GM18511 (cell line): ENCODE measurements around the gene MAL.

Source experiments
- ATAC-seq: cut with Tn5 transposase; IDR thresholded peaks from one replicate; pipeline ENCODE4 v1.9.1; 2021; ENCODE audit warnings: mild to moderate bottlenecking, moderate library complexity; ENCODE audit not compliant: unreplicated experiment

MAL gene

DNA sequence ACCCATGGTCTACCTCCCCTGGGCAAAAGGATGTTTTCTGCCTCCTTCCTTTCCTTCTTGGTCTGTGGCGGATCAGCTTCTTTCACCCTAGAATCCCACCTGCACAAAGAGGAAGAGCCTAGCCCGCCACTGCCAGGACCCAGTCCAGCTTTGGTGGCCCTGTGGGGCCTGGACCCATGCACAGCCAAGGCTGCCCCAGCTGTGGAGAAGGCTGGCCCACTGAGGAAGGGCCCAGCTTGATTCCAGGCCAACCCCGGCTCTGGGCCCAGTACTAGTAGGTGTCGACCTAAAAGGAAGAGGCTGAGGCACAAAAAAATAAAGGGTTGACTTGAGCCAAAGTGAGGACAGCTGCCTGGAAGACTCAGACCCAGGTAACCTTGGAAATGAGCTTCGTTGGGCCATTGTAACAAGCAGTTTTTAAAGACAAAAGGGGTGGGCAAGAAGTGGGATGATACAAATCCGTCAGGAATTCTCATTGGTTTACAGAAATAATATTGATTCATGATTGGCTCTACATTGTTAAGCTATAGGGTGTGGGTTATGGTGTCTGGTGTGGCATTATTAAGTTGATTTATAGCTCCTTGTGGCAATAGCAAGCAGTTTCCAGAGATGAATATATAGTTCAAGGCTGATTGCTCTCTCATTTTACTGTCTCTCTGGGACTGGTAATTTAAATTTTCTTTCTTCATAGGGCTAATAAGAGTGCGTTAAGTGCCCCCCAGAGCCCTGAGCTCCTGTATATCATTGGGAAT lies 29.8 kb upstream of the MAL start:
- ATAC-seq, result no peak

DNA sequence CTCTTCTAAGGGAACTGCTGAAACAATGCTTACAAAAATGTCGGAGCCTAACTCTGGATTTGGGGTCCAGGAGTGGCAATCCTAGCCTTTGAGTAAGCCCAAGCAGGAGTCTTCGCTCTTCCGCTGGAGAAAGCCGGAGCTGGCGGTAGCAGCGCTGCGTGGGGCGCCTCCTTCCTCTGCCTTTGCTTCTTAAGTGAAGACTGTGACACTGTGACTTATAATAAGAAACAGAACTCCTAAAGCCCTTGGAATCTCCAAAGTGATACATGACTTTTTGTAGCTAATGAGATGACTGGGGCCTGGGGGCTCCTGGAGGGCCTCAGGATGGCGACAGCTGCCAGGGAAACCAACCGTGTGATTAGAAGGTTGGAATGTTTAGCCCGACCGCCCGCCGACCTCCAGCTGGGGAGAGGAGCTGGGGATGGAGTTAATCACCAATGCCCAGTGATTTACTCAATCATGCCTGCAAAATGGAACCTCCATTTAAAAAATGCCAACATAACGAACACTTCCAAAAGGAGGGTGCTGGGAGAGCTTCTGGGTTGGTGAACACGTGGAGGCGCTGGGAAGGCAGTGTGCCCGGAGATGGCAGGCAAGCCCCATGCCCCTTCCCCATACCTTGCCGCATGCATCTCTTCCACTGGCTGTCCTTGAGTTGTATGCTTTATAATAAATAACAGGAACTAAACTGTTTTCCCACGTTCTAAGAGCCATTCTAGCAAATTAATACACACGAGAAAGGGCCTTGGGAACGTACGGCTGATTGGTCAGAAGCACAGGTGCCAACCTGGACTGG lies 29.0 kb upstream of the MAL start:
- ATAC-seq, result no peak

DNA sequence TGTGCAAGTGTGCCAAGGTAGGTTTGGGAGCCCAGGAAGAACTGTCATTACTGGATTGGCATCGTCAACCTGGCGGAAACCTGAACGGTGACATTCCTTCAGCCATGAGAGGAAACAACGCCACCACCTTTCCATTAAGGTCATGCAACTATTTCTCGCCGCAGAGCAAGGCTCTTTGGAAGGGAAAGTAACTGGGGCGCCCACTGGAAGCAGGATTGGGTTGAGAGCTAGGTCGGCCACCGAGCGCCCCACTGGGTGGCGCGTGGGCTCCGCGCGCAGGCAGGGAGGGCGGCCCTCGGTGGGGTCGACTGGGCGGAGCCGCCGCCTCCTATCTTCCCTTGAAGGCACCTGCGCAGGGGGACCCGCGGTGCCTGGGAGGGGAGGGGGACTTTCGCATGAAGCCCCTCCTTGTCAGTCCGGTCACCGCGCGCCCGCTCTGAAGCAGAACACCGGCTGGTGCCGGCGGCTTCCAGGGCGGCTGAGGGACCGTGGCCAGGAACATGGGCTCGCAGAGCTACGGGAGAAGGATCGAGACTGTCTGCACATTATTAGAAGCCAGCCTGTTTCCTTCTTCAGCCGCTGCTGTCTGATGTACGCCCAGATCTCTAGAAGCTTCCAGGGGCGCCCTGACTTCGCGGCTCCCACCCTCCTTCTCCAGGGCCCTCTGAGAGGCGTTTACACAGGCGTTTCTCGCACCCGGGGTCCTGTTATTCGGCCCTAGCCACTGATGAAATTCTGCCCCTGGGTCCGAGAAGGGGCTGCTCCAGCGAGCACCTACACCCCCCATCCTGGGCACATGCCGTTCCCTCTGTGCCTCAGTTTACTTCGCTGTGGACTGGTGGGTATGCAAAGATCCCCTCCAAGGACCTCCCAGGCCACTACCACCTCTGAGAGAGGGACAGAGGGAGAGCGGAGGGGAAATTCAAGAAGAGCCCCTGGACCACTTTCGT lies 27.3 kb upstream of the MAL start:
- ATAC-seq, result no peak

DNA sequence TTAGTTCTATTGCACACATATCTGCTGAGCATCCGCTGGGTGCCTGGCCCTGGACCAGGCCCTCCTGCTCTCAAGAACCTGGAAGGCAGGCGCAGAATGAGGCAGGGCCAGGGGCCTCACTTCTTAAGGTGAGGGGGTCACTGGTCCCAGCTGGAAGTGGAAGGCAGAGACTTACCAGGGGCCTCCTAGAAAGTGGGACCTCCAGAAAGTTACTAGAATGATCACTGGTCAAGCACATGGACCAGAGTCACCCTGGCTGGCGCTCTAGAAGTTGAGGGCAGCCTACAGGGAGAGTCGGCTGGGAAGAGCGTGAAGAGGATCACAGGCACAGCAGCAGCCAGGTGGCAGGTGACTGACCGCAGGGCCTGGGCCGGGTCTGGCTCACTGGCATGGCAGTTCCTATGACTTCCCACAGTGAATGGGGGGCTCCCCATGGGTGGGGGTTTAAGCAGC lies 26.1 kb upstream of the MAL start:
- no peak for ATAC-seq

DNA sequence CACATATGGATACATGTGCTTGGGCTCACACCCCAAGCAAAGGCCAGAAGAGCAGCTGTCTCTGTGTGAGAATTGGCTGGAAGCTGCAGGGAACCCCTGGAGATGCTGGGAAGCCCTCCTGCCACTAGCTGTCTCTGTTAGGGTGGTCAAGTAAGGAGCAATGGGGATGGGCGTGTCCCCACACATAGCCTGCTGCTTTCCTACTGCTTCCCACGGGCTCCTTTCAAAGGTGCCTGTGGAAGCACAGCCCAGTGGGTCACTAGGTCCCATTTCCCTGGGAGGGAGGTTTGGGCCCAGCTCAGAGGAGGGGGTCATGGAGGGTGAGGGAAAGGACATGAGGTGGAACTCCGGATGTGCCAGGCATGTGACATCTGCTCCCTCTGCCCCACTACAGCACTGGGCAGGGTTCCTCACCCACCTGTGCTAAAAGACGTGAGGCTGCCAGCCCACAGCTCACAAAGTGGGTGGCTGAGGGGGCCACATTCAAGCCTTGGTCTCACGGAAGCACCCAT lies 24.4 kb upstream of the MAL start:
- ATAC-seq, result no peak

DNA sequence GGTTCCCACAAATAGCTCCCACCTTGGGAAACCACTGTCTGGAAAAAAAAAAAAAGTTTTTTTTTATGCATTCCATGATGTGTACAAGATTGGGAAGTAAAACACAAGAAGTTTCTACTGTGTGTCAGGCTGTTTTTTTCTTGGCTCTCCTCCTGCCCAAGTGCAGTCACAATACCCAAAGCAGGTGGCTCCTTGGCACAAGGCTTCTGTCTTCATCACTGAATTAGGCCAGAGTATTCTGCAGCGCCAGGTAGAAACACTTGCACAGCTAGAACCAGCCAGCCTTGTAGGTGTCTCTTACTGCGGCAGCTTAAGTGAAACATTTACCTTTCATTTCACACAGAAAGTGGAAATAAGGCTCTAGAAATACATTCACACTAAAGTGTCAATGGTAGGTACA lies 23.8 kb upstream of the MAL start:
- ATAC-seq, result no peak

DNA sequence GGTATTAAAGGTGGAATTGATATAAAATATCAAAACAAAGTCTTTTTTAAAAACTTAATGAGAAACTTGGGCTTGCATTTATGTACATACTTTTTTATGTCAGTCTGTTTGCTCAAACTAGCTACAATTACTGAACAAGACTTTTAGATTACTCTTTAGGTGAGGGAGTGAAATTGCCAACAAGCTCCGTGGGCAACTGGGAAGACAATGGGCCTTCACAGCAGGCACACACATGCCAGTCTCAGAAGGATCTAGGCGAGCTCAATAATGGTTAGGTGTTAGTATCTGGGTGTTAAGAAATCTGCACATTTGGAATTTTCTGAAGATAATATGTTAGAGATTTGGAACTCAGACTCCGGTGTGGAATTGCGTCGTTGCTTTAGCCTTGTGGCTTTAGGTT lies 23.0 kb upstream of the MAL start:
- no peak for ATAC-seq

DNA sequence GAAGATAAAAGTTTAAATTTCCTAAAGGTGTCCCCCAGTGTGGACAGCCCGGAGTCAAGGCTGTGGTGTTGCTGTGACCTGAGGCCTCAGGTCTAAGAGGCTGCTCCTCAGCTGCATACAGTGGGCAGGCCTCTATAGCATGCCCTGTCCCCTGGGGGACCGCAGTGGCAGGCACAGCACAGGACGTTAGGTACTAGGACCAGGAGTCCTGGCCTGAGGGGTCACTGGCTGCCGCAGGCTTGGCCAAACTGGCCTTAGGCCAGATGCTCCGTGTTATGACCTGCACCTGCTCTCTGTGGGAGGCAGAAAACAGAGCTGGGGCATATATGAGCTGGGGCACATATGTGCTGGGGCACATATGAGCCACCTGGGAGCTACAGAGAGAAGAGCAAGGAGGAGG lies 21.2 kb upstream of the MAL start:
- ATAC-seq, result no peak

DNA sequence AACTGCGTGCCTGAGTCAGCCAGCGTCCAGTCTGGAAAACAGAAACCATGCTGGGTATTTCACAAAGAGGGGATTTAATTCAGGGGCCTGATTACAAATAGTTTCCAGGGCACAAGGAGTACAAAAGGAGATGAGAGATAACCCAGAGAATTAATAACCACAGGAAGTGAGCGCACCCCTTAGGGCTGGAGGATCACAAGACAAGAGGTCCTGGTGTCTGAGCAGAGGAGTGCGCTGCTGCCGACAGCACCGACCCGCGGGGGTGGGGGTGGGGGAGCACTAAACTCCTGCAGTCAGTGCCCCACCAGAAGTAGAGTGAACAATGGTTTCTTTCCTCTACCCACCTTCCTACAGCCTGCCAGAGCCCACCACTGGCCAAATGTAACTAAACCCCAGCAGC lies 20.8 kb upstream of the MAL start:
- ATAC-seq, result no peak

DNA sequence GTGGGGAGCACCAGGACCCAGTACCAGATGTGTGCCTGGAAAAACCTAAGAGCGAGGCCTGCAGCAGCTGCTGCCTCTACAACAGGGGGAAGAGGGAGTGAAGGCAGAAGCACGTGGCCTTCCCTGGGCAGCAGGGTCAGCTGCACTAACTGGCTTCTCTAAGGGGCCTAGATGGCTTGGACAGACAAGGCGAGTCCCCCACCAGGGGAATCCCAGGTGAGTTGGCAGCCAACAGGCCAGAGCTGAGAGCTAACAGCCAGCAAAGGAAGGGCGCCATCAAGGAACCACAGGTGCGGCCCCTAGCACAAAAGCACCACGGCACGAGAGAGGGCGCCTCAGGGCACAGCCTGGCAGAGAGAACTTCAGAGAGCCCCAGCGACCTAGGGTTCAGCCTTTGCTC lies 19.8 kb upstream of the MAL start:
- no peak for ATAC-seq

DNA sequence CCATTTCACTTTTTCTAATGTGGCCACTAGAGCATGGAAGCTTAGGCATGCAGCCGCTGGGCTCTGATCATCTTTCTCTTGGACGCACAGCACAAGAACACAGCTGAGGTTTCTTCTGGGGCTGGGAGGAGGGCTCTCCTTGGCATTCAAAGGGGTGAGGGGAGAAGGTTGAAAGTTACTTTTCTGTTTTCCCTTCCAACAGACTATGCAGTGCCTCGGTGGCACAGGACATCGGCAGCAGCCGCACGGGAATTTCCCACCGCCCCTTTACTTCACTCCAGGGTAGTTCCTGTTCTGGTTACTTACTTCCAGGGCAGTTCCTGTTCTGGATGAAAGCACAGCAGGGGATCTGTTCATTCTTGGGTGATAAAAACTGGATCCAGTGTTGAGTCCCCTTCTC lies 18.9 kb upstream of the MAL start:
- ATAC-seq, result no peak

DNA sequence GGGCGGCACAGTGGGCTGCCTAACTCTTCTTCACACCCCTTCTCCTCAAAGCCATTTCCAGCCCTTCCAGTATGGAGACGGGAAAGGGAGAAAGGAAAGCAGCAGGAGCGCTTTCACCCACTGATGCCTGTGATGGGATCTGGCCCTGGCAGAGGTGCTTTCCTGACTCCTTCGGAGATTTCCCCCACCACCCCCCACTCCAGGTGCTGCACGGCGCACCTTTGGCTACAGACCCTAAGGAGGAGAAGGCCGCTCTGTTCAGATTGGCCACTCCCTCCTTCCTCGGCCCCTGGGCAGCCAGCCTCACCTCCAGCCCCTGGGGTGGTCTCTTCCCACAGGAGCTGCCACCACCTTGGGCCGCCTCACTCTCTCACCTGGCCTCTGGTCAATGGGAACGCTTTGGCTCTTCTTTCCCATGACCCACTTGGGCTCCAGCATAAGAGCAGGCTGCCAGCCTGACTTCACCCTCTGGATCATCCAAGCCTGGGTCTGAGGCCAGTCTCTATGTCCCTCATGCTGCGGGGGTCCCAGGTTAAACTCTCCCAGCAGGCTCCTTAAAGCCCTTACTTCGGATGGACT lies 18.4 kb upstream of the MAL start:
- ATAC-seq, result no peak

DNA sequence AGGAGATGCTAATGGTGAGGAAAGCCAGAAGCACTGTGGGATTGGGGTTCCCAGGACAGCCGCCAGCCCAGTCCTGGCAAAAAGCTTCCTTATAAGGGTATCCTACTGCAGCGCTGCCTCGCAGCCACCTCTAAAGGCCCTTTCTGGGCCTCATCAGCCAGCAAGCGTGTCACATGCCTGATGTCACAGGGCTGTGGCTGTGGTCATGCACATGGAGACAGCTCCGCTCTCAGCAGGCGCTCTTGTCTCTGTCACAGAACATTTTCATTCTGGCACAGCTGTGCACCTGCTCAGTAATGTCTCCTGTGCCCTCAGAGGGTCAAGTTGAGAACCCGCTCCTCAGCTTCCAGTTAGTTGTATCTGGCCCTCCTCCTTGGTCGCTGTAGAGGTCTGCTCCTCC lies 17.7 kb upstream of the MAL start:
- ATAC-seq, result no peak

DNA sequence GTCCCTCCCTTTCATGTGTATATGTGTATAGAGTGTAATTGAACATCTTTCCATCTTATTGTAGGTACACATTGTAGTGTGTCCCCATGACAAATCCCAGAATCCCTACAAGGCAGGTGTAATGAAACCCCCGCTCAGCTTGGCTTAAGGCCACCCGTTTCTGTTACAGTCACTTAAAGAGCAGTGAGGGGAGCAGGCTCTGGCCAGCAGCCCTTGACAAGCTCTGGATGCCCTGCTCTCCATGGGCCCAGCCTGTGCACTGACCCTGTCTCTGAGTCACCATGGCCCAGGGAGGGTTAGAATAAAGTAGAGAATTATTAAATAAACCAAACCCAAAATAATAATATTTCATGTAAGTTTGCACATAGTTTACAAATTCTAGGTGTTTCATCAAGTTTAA lies 17.2 kb upstream of the MAL start:
- no peak for ATAC-seq

DNA sequence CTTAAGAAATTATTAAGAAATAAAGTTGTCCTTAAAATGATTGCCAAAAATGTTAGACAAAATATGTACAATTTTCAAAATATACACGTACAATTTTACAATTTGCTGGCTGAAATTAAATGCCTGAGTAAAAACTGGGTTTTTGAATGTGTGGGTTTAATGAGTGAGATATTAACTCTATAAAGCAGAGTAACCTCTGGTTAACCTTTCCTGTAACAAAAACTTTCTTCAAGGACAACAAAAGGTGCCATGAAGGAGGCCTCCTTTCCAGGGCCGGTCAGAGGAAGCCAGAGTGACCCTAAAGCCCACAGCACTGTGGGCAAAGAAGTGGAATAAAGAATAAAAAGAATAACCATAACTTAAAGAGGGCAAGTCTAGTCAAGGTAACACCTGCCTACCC lies 16.5 kb upstream of the MAL start:
- ATAC-seq, result no peak

DNA sequence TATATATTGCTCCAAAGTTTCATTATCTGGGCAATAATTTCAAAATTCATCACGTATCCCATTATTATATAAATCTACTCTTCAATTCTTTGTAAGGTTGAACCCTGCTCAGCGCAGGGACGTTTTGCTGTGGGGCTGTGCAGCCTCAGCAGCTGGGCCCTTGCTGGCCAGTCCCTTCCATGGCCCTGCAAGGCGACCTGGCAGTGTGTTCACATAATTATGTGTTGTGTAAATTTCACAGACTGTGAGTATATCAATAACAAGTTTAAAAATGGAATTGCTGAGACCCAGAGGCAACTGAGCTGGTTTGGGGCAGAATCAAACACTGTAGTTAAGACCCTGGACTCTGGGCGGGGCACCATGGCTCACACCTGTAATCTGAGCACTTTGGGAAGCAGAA lies 16.1 kb upstream of the MAL start:
- no peak for ATAC-seq

DNA sequence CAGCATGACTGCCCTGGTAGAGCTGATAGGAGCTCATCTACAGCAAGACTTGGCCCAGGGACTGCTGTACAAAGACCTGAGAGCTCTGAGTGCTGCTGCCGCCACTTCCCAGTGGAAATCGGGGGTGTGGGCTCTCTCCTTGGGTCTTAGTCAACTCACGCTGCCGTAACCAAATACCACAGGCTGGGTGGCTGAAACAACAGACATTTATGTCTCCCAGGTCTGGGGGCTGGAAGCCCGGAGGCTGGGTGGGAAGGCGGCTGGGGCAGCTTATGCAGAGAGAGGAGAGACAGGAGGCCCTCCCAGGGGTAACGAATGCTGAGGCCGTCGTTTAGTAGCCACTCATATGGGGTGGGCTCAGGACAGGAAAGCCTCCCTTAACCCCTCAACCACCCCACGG lies 15.4 kb upstream of the MAL start:
- ATAC-seq, result no peak

DNA sequence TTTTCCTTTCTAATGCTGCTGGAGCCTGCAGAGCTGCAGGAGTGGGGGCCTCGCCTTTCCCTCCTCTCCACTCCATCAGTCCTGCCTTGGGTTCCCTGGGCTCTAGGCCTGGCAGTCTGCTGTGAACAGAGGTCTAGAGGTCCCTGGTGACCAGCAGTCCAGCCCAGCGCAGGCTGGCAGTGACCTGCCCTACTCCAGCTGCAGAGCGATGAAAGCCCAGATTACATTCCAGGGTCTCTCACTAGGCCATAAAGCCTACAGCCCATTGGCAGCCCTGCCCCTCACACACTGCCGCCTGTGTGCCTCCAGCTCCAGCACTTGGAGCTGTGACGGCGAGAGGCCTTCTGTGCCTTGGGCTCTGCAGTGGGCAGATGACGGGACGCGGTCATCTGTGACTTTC lies 14.8 kb upstream of the MAL start:
- no peak for ATAC-seq

DNA sequence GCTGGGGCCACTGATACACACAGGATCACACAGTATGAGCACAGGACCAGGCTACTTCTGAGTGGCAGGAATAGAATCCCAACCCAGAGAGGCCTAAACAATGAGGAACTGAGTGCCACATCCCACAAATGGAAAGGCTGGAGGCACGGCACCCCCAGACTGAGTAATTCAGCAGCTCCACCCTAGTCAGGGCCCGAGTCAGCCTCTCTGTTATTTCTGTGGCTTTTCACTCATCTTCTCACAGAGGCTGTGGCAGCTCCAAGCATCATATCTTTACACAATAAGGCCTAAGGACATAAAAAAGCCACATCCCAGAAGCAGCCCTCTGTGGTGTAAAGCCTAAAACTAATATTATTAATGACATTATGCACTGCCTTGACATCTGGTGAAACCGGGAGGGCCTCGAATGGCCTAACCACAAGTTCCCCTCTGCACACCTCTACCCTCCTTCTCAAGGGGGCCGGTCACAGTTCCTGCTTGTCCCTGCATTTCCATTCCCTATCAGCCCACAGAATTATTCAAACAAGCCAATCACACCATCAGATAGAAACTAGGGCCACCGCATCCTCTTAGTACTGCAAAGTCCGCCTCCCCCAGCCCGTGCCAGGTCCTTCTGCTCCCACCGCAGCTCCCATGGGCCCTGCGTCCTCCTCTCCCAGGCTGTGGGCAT lies 12.5 kb upstream of the MAL start:
- ATAC-seq, result peak; percentile 87

DNA sequence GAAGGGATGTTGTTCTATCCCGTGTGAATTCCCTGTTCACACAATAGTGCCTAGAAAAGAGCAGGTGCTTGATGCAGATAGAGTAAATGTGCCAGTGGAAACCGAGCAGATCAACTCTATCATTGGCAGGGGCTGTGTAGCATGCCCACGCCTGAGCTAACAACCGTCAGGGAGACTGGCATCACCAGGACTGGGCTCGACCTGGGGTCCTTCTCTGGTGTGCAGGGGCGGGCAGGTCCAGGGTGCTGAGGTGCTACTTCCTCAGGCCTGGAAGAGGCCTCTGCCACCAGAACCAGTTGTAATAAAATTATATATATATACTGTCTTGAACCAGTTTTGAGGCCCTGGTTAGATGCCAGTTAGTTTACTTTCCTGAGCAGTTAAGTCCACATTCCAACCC lies 11.8 kb upstream of the MAL start:
- no peak for ATAC-seq
